Activated T-cell treated with anti-CD3 and anti-CD28 coated beads for 4 hours (primary cell): ENCODE data around the gene RWDD1.
A peak's percentile ranks its signal among the peaks of the same experiment; 100 is the strongest.
"Not testable (repeated sequence)": the region's sequence is repeated elsewhere in the genome, so short reads cannot be mapped to it uniquely, and the experiment has no call there.

ENCODE experiments used
- DNase-seq: peaks from one replicate; pipeline ENCODE4 v3.0.0-alpha.2; 2020

The RWDD1 gene

GRCh38 chr6:116561377-116562018 lies 9.8 kb upstream of the RWDD1 start:
- peak; percentile 60 for DNase-seq

- DNase-seq: no peak
Observed at GRCh38 chr6:116562019-116562403, 9.3 kb upstream of the RWDD1 start.

GRCh38 chr6:116562614-116563013 lies 8.7 kb upstream of the RWDD1 start:
- no peak for DNase-seq

GRCh38 chr6:116563830-116564229 lies 7.5 kb upstream of the RWDD1 start:
- no peak for DNase-seq

- no peak for DNase-seq
Observed at GRCh38 chr6:116564311-116564710, 7.0 kb upstream of the RWDD1 start.

GRCh38 chr6:116564921-116565872 lies 6.1 kb upstream of the RWDD1 start:
- no peak for DNase-seq

- no peak for DNase-seq
Observed at GRCh38 chr6:116568111-116568510, 3.2 kb upstream of the RWDD1 start.

- DNase-seq: no peak
Observed at GRCh38 chr6:116568821-116569755, 2.2 kb upstream of the RWDD1 start.

GRCh38 chr6:116571683-116572000 lies 338 bp downstream of the RWDD1 start:
- DNase-seq: no peak

- DNase-seq: no peak
Observed at GRCh38 chr6:116572162-116572561, 858 bp downstream of the RWDD1 start.

- DNase-seq: no peak
Observed at GRCh38 chr6:116575227-116575626, 3.9 kb downstream of the RWDD1 start.

GRCh38 chr6:116577486-116577885 lies 6.2 kb downstream of the RWDD1 start:
- no peak for DNase-seq

GRCh38 chr6:116578335-116578734 lies 7.0 kb downstream of the RWDD1 start:
- no peak for DNase-seq

- no peak for DNase-seq
Observed at GRCh38 chr6:116579143-116579542, 7.8 kb downstream of the RWDD1 start.

- no peak for DNase-seq
Observed at GRCh38 chr6:116580198-116580597, 8.9 kb downstream of the RWDD1 start.

GRCh38 chr6:116586276-116586675 lies 15.0 kb downstream of the RWDD1 start:
- DNase-seq: no peak

GRCh38 chr6:116586738-116587137 lies 15.4 kb downstream of the RWDD1 start:
- no peak for DNase-seq

- no peak for DNase-seq
Observed at GRCh38 chr6:116595247-116595646, 23.9 kb downstream of the RWDD1 start.

- no peak for DNase-seq
Observed at GRCh38 chr6:116596815-116597214, 25.5 kb downstream of the RWDD1 start.

GRCh38 chr6:116603916-116604315 lies 32.6 kb downstream of the RWDD1 start:
- DNase-seq: not testable (repeated sequence)

GRCh38 chr6:116604868-116605267 lies 33.6 kb downstream of the RWDD1 start:
- DNase-seq: not testable (repeated sequence)

- no peak for DNase-seq
Observed at GRCh38 chr6:116605935-116606334, 34.6 kb downstream of the RWDD1 start.

- DNase-seq: no peak
Observed at GRCh38 chr6:116611056-116611455, 39.8 kb downstream of the RWDD1 start.
